ENCODE data around the gene PTPRB.
A peak's percentile ranks its signal among the peaks of the same experiment; 100 is the strongest.

Gene PTPRB

GRCh38 chr12:70637303-70638085 lies at the start of gene PTPRB:
Gene PTPRB (minus strand): TSS chr12:70637429. CDS start chr12:70637395, 34 bp downstream.
- peak; percentile 10 to 14 for DNase-seq

GRCh38 chr12:70686907-70687306 lies 49.7 kb upstream of the PTPRB start:
- no peak for DNase-seq

- no peak for DNase-seq
Measured at GRCh38 chr12:70686299-70686698, 49.1 kb upstream of the PTPRB start.

GRCh38 chr12:70683976-70684375 lies 46.7 kb upstream of the PTPRB start:
- no peak for DNase-seq

- no peak for DNase-seq
Measured at GRCh38 chr12:70671698-70672097, 34.5 kb upstream of the PTPRB start.

GRCh38 chr12:70670948-70671347 lies 33.7 kb upstream of the PTPRB start:
- DNase-seq, result no peak

- no peak for DNase-seq
Measured at GRCh38 chr12:70667253-70667652, 30.0 kb upstream of the PTPRB start.

- no peak for DNase-seq
Measured at GRCh38 chr12:70666364-70666763, 29.1 kb upstream of the PTPRB start.

- no peak for DNase-seq
Measured at GRCh38 chr12:70664465-70664881, 27.2 kb upstream of the PTPRB start.

GRCh38 chr12:70663838-70664237 lies 26.6 kb upstream of the PTPRB start:
- no peak for DNase-seq

GRCh38 chr12:70661466-70662161 lies 24.4 kb upstream of the PTPRB start:
- DNase-seq, result no peak

GRCh38 chr12:70660620-70661219 lies 23.5 kb upstream of the PTPRB start:
- DNase-seq, result no peak

GRCh38 chr12:70660002-70660604 lies 22.9 kb upstream of the PTPRB start:
- no peak for DNase-seq

GRCh38 chr12:70659077-70659606 lies 21.9 kb upstream of the PTPRB start:
- DNase-seq, result no peak

- no peak for DNase-seq
Measured at GRCh38 chr12:70657616-70658286, 20.5 kb upstream of the PTPRB start.

GRCh38 chr12:70652451-70652850 lies 15.2 kb upstream of the PTPRB start:
- no peak for DNase-seq

- no peak for DNase-seq
Measured at GRCh38 chr12:70648831-70649230, 11.6 kb upstream of the PTPRB start.

GRCh38 chr12:70648191-70648590 lies 11.0 kb upstream of the PTPRB start:
- DNase-seq, result no peak

- DNase-seq, result no peak
Measured at GRCh38 chr12:70646850-70647249, 9.6 kb upstream of the PTPRB start.

- peak in 1 of 2 experiments; percentile 5 for DNase-seq
Measured at GRCh38 chr12:70645494-70646317, 8.5 kb upstream of the PTPRB start.

GRCh38 chr12:70644861-70645260 lies 7.6 kb upstream of the PTPRB start:
- DNase-seq, result no peak

- no peak for DNase-seq
Measured at GRCh38 chr12:70643939-70644338, 6.7 kb upstream of the PTPRB start.
